DOHH2 (cell line): ENCODE results near the gene HLCS.

ENCODE experiments used
- H3F3A ChIP-seq: fragments of 200-600 bp; sonication (generic), shearing (Covaris generic); 2 replicates; pipeline ENCODE4 v1.6.0; 2016; ENCODE audit warnings: antibody characterized with exemption, mild to moderate bottlenecking; ENCODE audit not compliant: control insufficient read depth, insufficient read depth
- H3K27ac ChIP-seq: fragments of 200-600 bp; sonication (generic); 2 replicates; pipeline ENCODE4 v1.5.1; 2014; ENCODE audit warnings: low read depth, mild to moderate bottlenecking, low read length, moderate library complexity
- H3K27me3 ChIP-seq: fragments of 200-600 bp; sonication (generic); 2 replicates; pipeline ENCODE4 v1.6.1; 2014; ENCODE audit warnings: mild to moderate bottlenecking, low read length, mixed read lengths; ENCODE audit not compliant: control insufficient read depth
- H3K36me3 ChIP-seq: fragments of 200-600 bp; sonication (generic); 2 replicates; pipeline ENCODE4 v1.6.1; 2014; ENCODE audit warnings: mild to moderate bottlenecking, low read length, moderate library complexity, mixed read lengths; ENCODE audit not compliant: control insufficient read depth
- H3K4me1 ChIP-seq: fragments of 200-600 bp; sonication (generic); 2 replicates; pipeline ENCODE4 v1.6.1; 2014; ENCODE audit warnings: mild to moderate bottlenecking, low read length, mixed read lengths; ENCODE audit not compliant: control insufficient read depth
- H3K4me2 ChIP-seq: fragments of 200-600 bp; sonication (generic); 2 replicates; pipeline ENCODE4 v1.6.0; 2014; ENCODE audit warnings: mild to moderate bottlenecking, low read length, moderate library complexity
- H3K4me3 ChIP-seq: fragments of 200-600 bp; sonication (generic); 2 replicates; pipeline ENCODE4 v1.5.1; 2014; ENCODE audit warnings: mild to moderate bottlenecking, low read length, mixed read lengths
- H3K79me2 ChIP-seq: fragments of 200-600 bp; sonication (generic); 2 replicates; pipeline ENCODE4 v1.6.1; 2014; ENCODE audit warnings: mild to moderate bottlenecking, low read length, mixed read lengths; ENCODE audit not compliant: control insufficient read depth
- H3K9me2 ChIP-seq: fragments of 200-600 bp; sonication (generic); replicated peaks from 2 replicates; pipeline ENCODE4 v1.6.1; 2014; ENCODE audit warnings: mild to moderate bottlenecking, low read length, mixed read lengths; ENCODE audit not compliant: control insufficient read depth
- H3K9me3 ChIP-seq: fragments of 200-600 bp; sonication (generic); 2 replicates; pipeline ENCODE4 v1.6.1; 2014; ENCODE audit warnings: antibody characterized with exemption, low read length, mixed read lengths; ENCODE audit not compliant: control insufficient read depth, insufficient read depth
- H4K20me1 ChIP-seq: fragments of 200-600 bp; sonication (generic); 2 replicates; pipeline ENCODE4 v1.6.0; 2014; ENCODE audit warnings: low read depth, mild to moderate bottlenecking, antibody characterized with exemption, low read length, moderate library complexity; ENCODE audit not compliant: control insufficient read depth, insufficient read depth
- EZH2phosphoT487 ChIP-seq: fragments of 200-600 bp; sonication (generic); IDR thresholded peaks from 2 replicates; pipeline ENCODE4 v1.6.1; 2017; ENCODE audit warnings: borderline replicate concordance, mild to moderate bottlenecking, antibody characterized with exemption, low read length, moderate library complexity, mixed read lengths
- TF ChIP-seq, protein P1 (sequence below): fragments of 200-600 bp; sonication (generic); IDR thresholded peaks from one replicate; pipeline ENCODE4 v1.5.1; 2014; ENCODE audit warnings: antibody characterized with exemption, mild to moderate bottlenecking, low read depth, low read length; ENCODE audit not compliant: poor library complexity, severe bottlenecking

The HLCS gene

DNA sequence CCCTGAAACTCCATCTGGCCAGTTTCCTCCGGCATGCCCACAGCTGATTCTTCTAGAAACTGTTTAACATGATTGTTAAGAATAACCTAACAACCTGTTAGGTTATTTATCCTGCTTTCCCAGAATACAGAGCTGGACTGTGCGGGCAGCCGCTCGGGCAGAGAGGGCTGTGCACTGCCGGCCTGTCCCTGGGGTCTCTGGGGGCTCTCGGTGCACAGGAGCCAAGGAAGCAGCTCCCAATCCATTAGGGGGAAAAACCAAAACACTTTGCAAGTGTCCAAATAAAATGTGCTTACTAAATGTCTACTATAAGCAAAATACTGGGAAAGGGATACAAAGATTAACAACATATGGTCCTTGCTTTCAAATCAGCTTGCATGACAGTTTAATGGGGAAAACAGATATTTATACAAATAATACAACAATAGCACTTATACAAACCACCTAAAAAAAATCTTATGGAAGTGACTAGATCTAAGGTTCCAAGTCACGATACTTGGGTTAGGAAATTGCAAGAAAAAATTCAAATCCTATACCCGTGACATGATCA lies 50.7 kb downstream of the HLCS start:
- TF ChIP-seq, protein P1, sequence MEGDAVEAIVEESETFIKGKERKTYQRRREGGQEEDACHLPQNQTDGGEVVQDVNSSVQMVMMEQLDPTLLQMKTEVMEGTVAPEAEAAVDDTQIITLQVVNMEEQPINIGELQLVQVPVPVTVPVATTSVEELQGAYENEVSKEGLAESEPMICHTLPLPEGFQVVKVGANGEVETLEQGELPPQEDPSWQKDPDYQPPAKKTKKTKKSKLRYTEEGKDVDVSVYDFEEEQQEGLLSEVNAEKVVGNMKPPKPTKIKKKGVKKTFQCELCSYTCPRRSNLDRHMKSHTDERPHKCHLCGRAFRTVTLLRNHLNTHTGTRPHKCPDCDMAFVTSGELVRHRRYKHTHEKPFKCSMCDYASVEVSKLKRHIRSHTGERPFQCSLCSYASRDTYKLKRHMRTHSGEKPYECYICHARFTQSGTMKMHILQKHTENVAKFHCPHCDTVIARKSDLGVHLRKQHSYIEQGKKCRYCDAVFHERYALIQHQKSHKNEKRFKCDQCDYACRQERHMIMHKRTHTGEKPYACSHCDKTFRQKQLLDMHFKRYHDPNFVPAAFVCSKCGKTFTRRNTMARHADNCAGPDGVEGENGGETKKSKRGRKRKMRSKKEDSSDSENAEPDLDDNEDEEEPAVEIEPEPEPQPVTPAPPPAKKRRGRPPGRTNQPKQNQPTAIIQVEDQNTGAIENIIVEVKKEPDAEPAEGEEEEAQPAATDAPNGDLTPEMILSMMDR, result no peak
- TF ChIP-seq EZH2phosphoT487, result no peak
- peaks cover 5% of the 10 kb centered on the region; the same call in 1 of the 2 replicates for H3K4me1 ChIP-seq
- H3K9me2 ChIP-seq, result no peaks in the 10 kb centered on the region
- no peaks in the 10 kb centered on the region for H3F3A ChIP-seq
- H3K4me3 ChIP-seq, result no peak overlapping the region
- no peaks in the 10 kb centered on the region for H3K9me3 ChIP-seq
- no peaks in the 10 kb centered on the region for H3K79me2 ChIP-seq
- H3K4me2 ChIP-seq, result no peak overlapping the region
- H3K27ac ChIP-seq, result no peak overlapping the region
- no peaks in the 10 kb centered on the region for H3K36me3 ChIP-seq
- 0 out of 2 replicates have a peak, but pooled peaks cover 4% of the 10 kb centered on the region for H4K20me1 ChIP-seq
- H3K27me3 ChIP-seq, result no peaks in the 10 kb centered on the region

DNA sequence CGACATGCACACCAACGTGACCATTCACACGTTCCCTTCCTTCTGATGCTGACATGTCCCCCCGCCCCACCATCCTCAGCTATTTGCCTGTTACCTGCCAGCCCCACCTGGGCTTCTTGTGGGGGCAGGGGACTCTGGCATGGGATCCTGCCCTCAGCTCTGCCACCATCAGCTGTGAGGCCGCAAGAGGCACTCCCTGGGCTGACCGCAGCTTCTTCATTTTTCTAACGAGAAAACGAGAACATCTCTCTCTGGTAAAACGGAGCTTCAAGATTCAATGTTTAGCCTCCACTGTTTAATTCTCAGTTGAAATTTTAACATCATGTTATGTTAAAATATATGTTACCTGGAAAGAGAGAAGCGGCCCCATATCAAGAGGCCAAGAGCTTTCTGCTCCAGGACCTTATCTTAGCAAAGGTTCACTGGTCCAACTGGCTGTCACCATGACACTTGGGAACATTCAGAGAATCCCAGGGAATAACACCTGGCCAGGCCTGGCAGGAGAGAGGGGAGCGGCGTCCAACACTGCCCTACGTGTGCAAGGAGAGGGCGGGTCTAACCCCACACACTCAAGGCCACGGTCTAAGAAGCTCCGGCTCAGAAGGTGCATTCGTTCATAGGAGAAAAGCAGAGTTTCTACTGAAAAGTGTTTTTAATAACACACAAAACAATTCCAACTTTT lies 51.3 kb downstream of the HLCS start:
- TF ChIP-seq EZH2phosphoT487, result no peak
- TF ChIP-seq, protein P1, result no peak
- H4K20me1 ChIP-seq, result 0 out of 2 replicates have a peak, but pooled peaks cover 4% of the 10 kb centered on the region
- no peak overlapping the region for H3K4me3 ChIP-seq
- H3K79me2 ChIP-seq, result no peaks in the 10 kb centered on the region
- no peak overlapping the region for H3K4me2 ChIP-seq
- H3K4me1 ChIP-seq, result peaks cover 5% of the 10 kb centered on the region; the same call in 1 of the 2 replicates
- H3K36me3 ChIP-seq, result no peaks in the 10 kb centered on the region
- H3K27ac ChIP-seq, result no peak overlapping the region
- no peaks in the 10 kb centered on the region for H3F3A ChIP-seq
- H3K9me2 ChIP-seq, result no peaks in the 10 kb centered on the region
- no peaks in the 10 kb centered on the region for H3K9me3 ChIP-seq
- no peaks in the 10 kb centered on the region for H3K27me3 ChIP-seq

DNA sequence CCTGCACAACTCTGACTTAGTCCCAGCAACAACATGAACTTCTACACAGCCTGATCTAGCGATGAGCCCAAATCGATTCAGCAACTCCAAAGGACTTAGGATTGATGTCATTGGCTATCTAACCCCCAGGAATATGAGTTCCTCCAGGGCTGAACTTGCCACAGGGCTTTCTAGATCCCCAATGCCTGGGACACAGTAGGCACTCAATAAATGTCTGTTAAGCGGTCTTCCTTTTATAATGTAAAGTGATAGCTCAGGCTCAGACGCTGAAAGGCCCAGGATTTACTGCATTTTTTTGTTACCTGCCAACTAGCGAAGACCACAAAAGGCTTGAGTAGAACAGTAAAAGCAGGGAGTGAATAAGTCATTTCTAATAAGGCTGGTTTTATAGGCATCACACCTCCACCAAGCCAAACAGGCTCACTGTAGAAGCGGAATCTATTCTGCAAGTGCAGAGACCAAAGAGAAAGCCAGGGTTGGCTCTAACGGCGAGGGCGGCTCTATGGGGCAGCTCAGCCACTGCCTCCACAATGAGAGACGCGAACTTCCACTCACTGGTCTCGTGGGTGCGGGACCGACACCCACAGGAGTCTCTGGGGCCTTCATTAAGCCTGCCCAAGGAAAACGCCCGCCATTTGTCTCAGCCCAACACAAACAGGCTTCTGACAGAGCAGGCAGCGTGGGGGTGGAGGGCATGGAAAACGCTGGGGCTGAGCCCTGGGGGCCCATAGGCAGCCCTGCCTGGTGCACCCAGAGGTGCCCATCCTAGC lies 52.0 kb downstream of the HLCS start:
- H4K20me1 ChIP-seq, result 0 out of 2 replicates have a peak, but pooled peaks cover 4% of the 10 kb centered on the region
- no peak overlapping the region for H3K4me3 ChIP-seq
- H3K4me1 ChIP-seq, result peaks cover 5% of the 10 kb centered on the region; the same call in 1 of the 2 replicates
- no peak overlapping the region for H3K27ac ChIP-seq
- no peaks in the 10 kb centered on the region for H3K36me3 ChIP-seq
- no peaks in the 10 kb centered on the region for H3K9me3 ChIP-seq
- H3F3A ChIP-seq, result no peaks in the 10 kb centered on the region
- H3K9me2 ChIP-seq, result no peaks in the 10 kb centered on the region
- no peaks in the 10 kb centered on the region for H3K79me2 ChIP-seq
- no peaks in the 10 kb centered on the region for H3K27me3 ChIP-seq
- no peak overlapping the region for H3K4me2 ChIP-seq
- no peak for TF ChIP-seq EZH2phosphoT487
- TF ChIP-seq, protein P1, result no peak
